PC-9 (cell line): ENCODE results near the gene HMGCR. TPM values are rescaled to one million over a fixed set of nuclear protein-coding genes. Genes with fewer than 3 reads are reported as not detected.
A peak's percentile ranks its signal among the peaks of the same experiment; 100 is the strongest.
"Not testable (repeated sequence)": the region's sequence is repeated elsewhere in the genome, so short reads cannot be mapped to it uniquely, and the experiment has no call there.

Experiments
- Bru-seq: library from RNA; stranded (reverse); fragments of 400-500 nt; gene quantifications from one replicate; lab custom pipeline; 2021; lab: Mats Ljungman, UMichigan
- BruChase-seq, 2 experiments: library from RNA; stranded (reverse); fragments of 400-500 nt; gene quantifications; one replicate each; lab custom pipeline; 2021; lab: Mats Ljungman, UMichigan
- BruUV-seq: library from RNA; stranded (reverse); fragments of 400-500 nt; replicated peaks from 2 replicates; lab custom pipeline; 2021; lab: Mats Ljungman, UMichigan
- CTCF ChIA-PET: fragments of 300-600 bp; sonication (Branson Sonifier 250); formaldehyde crosslinking; loops from one replicate; lab custom pipeline; 2022; ENCODE audit warnings: antibody characterized with exemption; lab: Charles Lee
- POLR2A ChIA-PET: fragments of 300-600 bp; sonication (Branson Sonifier 250); formaldehyde crosslinking; loops from one replicate; lab custom pipeline; 2022; ENCODE audit warnings: antibody characterized with exemption; ENCODE audit not compliant: unreplicated experiment; lab: Charles Lee
- DNase-seq, 2 experiments: peaks; one replicate each; pipeline versions ENCODE4 v3.0.0 to v3.0.0-alpha.2; 2015 to 2022; ENCODE audit warnings: mixed read lengths in 1 of 2
- H2AFZ ChIP-seq: fragments of 200-600 bp; sonication (generic); 2 replicates; pipeline ENCODE4 v1.8.1; 2017; ENCODE audit warnings: antibody characterized with exemption
- H3F3A ChIP-seq: fragments of 200-600 bp; sonication (generic); 2 replicates; pipeline ENCODE4 v1.8.1; 2017; ENCODE audit warnings: antibody characterized with exemption, mild to moderate bottlenecking, low read depth; ENCODE audit not compliant: insufficient read depth
- H3K27ac ChIP-seq: fragments of 200-600 bp; sonication (generic); 2 replicates; pipeline ENCODE4 v1.6.1; 2016; ENCODE audit warnings: mixed run types
- H3K27me3 ChIP-seq: fragments of 200-600 bp; sonication (generic); 2 replicates; pipeline ENCODE4 v1.6.1; 2016; ENCODE audit warnings: low read depth, mixed run types; ENCODE audit not compliant: insufficient read depth
- H3K36me3 ChIP-seq: fragments of 200-600 bp; sonication (generic); 2 replicates; pipeline ENCODE4 v1.6.1; 2016; ENCODE audit warnings: low read depth, mixed run types
- H3K4me1 ChIP-seq: fragments of 200-600 bp; sonication (generic); replicated peaks from 2 replicates; pipeline ENCODE4 v1.6.1; 2016; ENCODE audit warnings: mixed run types; ENCODE audit not compliant: insufficient read depth
- H3K4me2 ChIP-seq: fragments of 200-600 bp; sonication (generic); 2 replicates; pipeline ENCODE4 v1.6.1; 2017; ENCODE audit warnings: mixed run types
- H3K4me3 ChIP-seq: fragments of 200-600 bp; sonication (generic); 2 replicates; pipeline ENCODE4 v1.6.1; 2016; ENCODE audit warnings: mixed run types
- H3K79me2 ChIP-seq: fragments of 200-600 bp; sonication (generic); 2 replicates; pipeline ENCODE4 v1.6.1; 2017; ENCODE audit warnings: low read depth, mixed run types
- H3K9me2 ChIP-seq: fragments of 200-600 bp; sonication (generic); 2 replicates; pipeline ENCODE4 v1.8.1; 2017; ENCODE audit warnings: mild to moderate bottlenecking; ENCODE audit not compliant: insufficient read depth
- H3K9me3 ChIP-seq: fragments of 200-600 bp; sonication (generic); 2 replicates; pipeline ENCODE4 v1.8.1; 2016; ENCODE audit warnings: low read depth; ENCODE audit not compliant: insufficient read depth
- H4K20me1 ChIP-seq: fragments of 200-600 bp; sonication (generic); 2 replicates; pipeline ENCODE4 v1.8.1; 2017; ENCODE audit not compliant: insufficient read depth
- EZH2 ChIP-seq: fragments of 200-600 bp; sonication (generic); IDR thresholded peaks from 2 replicates; pipeline ENCODE4 v1.8.0; 2017; ENCODE audit warnings: antibody characterized with exemption, low read depth
- intact Hi-C: fragments of 100-400 bp; cut with micrococcal nuclease; formaldehyde crosslinking; loops from one replicate; pipeline ENCODE4 v1.10.0; 2022; ENCODE audit not compliant: unreplicated experiment
- long read RNA-seq: library from polyadenylated mRNA; stranded (forward); transcript quantifications from one replicate; pipeline ENCODE4 v2.0.0, GENCODE V29; 2022
- total RNA-seq: library from RNA; stranded (reverse); gene quantifications from 2 replicates; pipeline ENCODE4 v1.2.3, GENCODE V29; 2021
- TF ChIP-seq, protein P1 (sequence below): fragments of 200-600 bp; sonication (generic); conservative IDR thresholded peaks from 2 replicates; pipeline ENCODE4 v1.6.1; 2017; ENCODE audit warnings: mixed run types, antibody characterized with exemption, mild to moderate bottlenecking, moderate library complexity

The HMGCR gene
- total RNA-seq (55.0 and 86.8 TPM in 2 replicates), Bru-seq, nascent RNA (percentile 96 among the genes with signal in this experiment), BruChase-seq, experiment 1, labeled RNA remaining after a 2-hour chase (percentile 97 among the genes with signal in this experiment), BruChase-seq, experiment 2, labeled RNA remaining after a 6-hour chase (percentile 97 among the genes with signal in this experiment)
- long read RNA-seq, full-length matches to known transcripts = 65 of 82 reads
- long read RNA-seq, partial matches to known transcripts = 6 of 82 reads
- long read RNA-seq, other reads (novel, unspliced or antisense) = 11 of 82 reads

DNA sequence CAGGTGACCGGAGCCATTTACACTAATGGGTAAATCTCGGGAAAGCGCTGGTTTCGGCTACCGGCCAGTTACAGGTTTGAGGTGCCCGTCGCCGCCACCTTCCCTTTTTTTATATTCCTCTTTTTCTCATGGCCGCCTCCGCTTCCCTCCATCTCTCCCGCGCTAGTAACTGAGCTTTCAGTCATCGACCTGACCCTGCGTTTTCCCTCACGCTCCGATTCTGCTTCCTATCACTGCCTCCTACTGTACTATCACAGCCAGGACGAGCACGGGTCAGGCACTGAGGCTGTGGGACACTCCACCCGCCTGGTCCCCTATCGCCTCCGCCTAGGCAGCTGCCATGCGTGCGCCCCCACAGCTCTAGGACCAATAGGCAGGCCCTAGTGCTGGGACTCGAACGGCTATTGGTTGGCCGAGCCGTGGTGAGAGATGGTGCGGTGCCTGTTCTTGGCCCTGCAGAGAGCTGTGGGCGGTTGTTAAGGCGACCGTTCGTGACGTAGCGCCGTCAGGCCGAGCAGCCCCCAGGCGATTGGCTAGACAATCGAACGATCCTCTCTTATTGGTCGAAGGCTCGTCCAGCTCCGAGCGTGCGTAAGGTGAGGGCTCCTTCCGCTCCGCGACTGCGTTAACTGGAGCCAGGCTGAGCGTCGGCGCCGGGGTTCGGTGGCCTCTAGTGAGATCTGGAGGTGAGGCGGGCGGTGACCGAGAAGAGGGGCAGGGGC, at the start of gene HMGCR:
Gene HMGCR, plus strand, starts transcription at position 606 of the 722 bp plus-strand sequence. CDS start 5,386 bp downstream, outside the sequence.
- peaks cover 2% of the 10 kb centered on the region; the same call in 1 of the 2 replicates for H3K36me3 ChIP-seq
- H4K20me1 ChIP-seq = peaks cover 17% of the 10 kb centered on the region
- peaks cover 47% of the 10 kb centered on the region for H3K4me1 ChIP-seq
- DNase-seq = peak; percentile 98
- ChIA-PET POLR2A (interaction anchor here (0.5 to 1.3 kb wide), 15 partner anchors 16 to 1544 kb away, joined by 3 to 22 read pairs (median 4); partner anchors contain the start of gene FAM169A), CTCF (interaction anchor here (0.6 to 1.4 kb wide), 6 partner anchors 54 to 411 kb away, joined by 3 to 11 read pairs (median 4); partner anchors contain the start of gene ANKRD31)
- peak within 1 kb of the TSS; percentile 83 for H3K4me3 ChIP-seq
- H3K79me2 ChIP-seq = peaks cover 45% of the 10 kb centered on the region
- intact Hi-C loops = loop anchor here (1.0 to 10.0 kb wide), 6 partner anchors 70 to 662 kb away; partner anchors contain the start of gene GCNT4
- H3K9me2 ChIP-seq = no peaks in the 10 kb centered on the region
- no peak for TF ChIP-seq EZH2
- TF ChIP-seq, protein P1, sequence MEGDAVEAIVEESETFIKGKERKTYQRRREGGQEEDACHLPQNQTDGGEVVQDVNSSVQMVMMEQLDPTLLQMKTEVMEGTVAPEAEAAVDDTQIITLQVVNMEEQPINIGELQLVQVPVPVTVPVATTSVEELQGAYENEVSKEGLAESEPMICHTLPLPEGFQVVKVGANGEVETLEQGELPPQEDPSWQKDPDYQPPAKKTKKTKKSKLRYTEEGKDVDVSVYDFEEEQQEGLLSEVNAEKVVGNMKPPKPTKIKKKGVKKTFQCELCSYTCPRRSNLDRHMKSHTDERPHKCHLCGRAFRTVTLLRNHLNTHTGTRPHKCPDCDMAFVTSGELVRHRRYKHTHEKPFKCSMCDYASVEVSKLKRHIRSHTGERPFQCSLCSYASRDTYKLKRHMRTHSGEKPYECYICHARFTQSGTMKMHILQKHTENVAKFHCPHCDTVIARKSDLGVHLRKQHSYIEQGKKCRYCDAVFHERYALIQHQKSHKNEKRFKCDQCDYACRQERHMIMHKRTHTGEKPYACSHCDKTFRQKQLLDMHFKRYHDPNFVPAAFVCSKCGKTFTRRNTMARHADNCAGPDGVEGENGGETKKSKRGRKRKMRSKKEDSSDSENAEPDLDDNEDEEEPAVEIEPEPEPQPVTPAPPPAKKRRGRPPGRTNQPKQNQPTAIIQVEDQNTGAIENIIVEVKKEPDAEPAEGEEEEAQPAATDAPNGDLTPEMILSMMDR = peak; percentile 11; the same call in 1 of the 2 replicates
- peaks cover 16% of the 10 kb centered on the region for H3F3A ChIP-seq
- peak within 1 kb of the TSS; percentile 87 for H2AFZ ChIP-seq
- BruUV-seq = no TSS peak
- no peaks in the 10 kb centered on the region for H3K27me3 ChIP-seq
- H3K4me2 ChIP-seq = peak within 1 kb of the TSS; percentile 100
- no peaks in the 10 kb centered on the region for H3K9me3 ChIP-seq
- peak within 1 kb of the TSS; percentile 78 for H3K27ac ChIP-seq

DNA sequence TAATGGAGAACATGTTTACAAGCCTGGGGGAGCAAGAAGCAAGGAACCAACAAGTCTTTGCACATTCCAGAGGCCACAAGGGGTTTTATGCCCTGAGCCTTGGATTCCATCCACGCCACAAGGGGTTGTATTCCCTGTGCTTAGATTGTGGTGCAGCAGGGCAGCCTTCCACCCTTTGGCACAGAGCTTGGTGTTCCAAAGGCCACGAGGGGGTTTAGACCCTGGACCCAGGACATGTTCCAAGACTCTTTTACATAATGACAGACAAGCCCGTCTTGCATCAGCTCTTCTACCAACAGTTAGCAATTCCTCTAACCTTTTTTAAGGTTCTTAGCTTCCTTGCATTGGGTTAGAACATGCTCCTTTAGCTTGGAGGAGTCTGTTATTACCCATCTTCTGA, 45.2 kb upstream of the HMGCR start:
- H3K79me2 ChIP-seq, H3K4me1 ChIP-seq, H3K27ac ChIP-seq, H3K36me3 ChIP-seq, H3K9me3 ChIP-seq, H3K9me2 ChIP-seq, intact Hi-C loops, DNase-seq, H3K4me3 ChIP-seq, H3F3A ChIP-seq, H3K27me3 ChIP-seq, H2AFZ ChIP-seq, BruUV-seq, CTCF ChIA-PET, H4K20me1 ChIP-seq, H3K4me2 ChIP-seq, POLR2A ChIA-PET: not testable (repeated sequence)

DNA sequence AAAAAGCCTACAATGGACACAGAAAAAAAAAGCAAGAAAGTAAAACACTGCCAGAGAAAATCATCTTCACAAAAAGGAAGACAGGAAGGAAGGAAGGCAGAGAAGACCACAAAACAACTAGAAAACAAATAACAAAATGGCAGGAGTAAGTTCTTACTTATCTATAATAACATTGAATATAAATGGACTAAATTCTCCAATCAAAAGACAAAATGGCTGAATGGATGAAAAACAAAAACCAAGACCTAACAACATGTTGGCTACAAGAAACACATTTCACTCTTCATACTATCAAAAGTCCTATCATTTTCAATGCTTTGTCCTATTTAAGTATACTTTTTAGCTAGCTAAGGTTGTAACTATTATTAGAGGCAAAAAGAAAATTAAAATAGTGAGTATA, 36.9 kb upstream of the HMGCR start:
- no peak overlapping the region for H3K27ac ChIP-seq
- intact Hi-C loops = no loop called here
- no peaks in the 10 kb centered on the region for H3K36me3 ChIP-seq
- no peaks in the 10 kb centered on the region for H3F3A ChIP-seq
- no peaks in the 10 kb centered on the region for H3K9me2 ChIP-seq
- no peaks in the 10 kb centered on the region for H3K79me2 ChIP-seq
- DNase-seq = no peak
- H3K4me1 ChIP-seq = 0 out of 2 replicates have a peak, but pooled peaks cover 4% of the 10 kb centered on the region
- no peaks in the 10 kb centered on the region for H3K27me3 ChIP-seq
- TF ChIP-seq, protein P1 = no peak
- TF ChIP-seq EZH2 = no peak
- BruUV-seq = no TSS peak
- no peaks in the 10 kb centered on the region for H4K20me1 ChIP-seq
- no peak overlapping the region for H3K4me2 ChIP-seq
- no peak overlapping the region for H2AFZ ChIP-seq
- H3K4me3 ChIP-seq = no peak overlapping the region
- ChIA-PET CTCF (no interaction called here), POLR2A (no interaction called here)
- H3K9me3 ChIP-seq = no peaks in the 10 kb centered on the region; the same call in 1 of the 2 replicates
